HepG2 (cell line): ENCODE data around the gene NOTUM. TPM values are rescaled to one million over a fixed set of nuclear protein-coding genes. Genes with fewer than 3 reads are reported as not detected.
A peak's percentile ranks its signal among the peaks of the same experiment; 100 is the strongest.

Experiments
- FOXC1 ChIP-seq: sonication (generic); formaldehyde crosslinking; IDR thresholded peaks from 2 replicates; pipeline ENCODE4 v1.8.0; 2022; ENCODE audit warnings: mild to moderate bottlenecking, missing genetic modification reagents, borderline replicate concordance
- IKZF4 ChIP-seq: sonication (generic); formaldehyde crosslinking; IDR thresholded peaks from 2 replicates; pipeline ENCODE4 v1.5.1; 2020; ENCODE audit warnings: borderline replicate concordance, mild to moderate bottlenecking, low read depth, missing genetic modification reagents; ENCODE audit errors: not compliant biosample characterization
- PTBP1 ChIP-seq: fragments of 200-400 bp; formaldehyde crosslinking; IDR thresholded peaks from 2 replicates; pipeline ENCODE4 v1.6.1; 2018; ENCODE audit warnings: low read length, low read depth; ENCODE audit not compliant: poor library complexity, severe bottlenecking
- REL ChIP-seq: sonication (generic); formaldehyde crosslinking; conservative IDR thresholded peaks from 2 replicates; pipeline ENCODE4 v1.8.0; 2022; ENCODE audit warnings: mild to moderate bottlenecking, missing genetic modification reagents, moderate library complexity
- SNAPC2 ChIP-seq: sonication (generic); formaldehyde crosslinking; IDR thresholded peaks from 2 replicates; pipeline ENCODE4 v1.8.1; 2022; ENCODE audit warnings: mild to moderate bottlenecking, missing genetic modification reagents
- SOX5 ChIP-seq: IDR thresholded peaks from 2 replicates; pipeline ENCODE4 v1.6.1; 2016; ENCODE audit warnings: borderline replicate concordance
- ZBTB7A ChIP-seq: sonication (generic); formaldehyde crosslinking; IDR thresholded peaks from 2 replicates; pipeline ENCODE4 v1.8.0; 2022; ENCODE audit warnings: mild to moderate bottlenecking, missing genetic modification reagents
- ZNF121 ChIP-seq: sonication (generic); formaldehyde crosslinking; IDR thresholded peaks from 2 replicates; pipeline ENCODE4 v1.5.0; 2020; ENCODE audit warnings: mild to moderate bottlenecking, missing genetic modification reagents
- ZNF382 ChIP-seq: sonication (generic); formaldehyde crosslinking; IDR thresholded peaks from 2 replicates; pipeline ENCODE4 v1.5.0; 2020; ENCODE audit warnings: missing genetic modification reagents, mild to moderate bottlenecking, borderline replicate concordance
- ZNF430 ChIP-seq: sonication (generic); formaldehyde crosslinking; IDR thresholded peaks from 2 replicates; pipeline ENCODE4 v1.9.0; 2021; ENCODE audit warnings: mild to moderate bottlenecking, missing genetic modification reagents
- ZNF616 ChIP-seq: sonication (generic); formaldehyde crosslinking; IDR thresholded peaks from 2 replicates; pipeline ENCODE4 v1.5.0; 2020; ENCODE audit warnings: low read depth, mild to moderate bottlenecking, missing genetic modification reagents
- ZNF724P ChIP-seq: sonication (generic); formaldehyde crosslinking; IDR thresholded peaks from 2 replicates; pipeline ENCODE4 v1.8.0; 2022; ENCODE audit warnings: missing genetic modification reagents, borderline replicate concordance
- polyA plus RNA-seq, 8 experiments: library from polyadenylated mRNA; depleted of rRNA in 3 of 8; stranded (reverse) in 7 of 8; unstranded in 1 of 8; fragments of >200 nt; fragmentation: Illumina TruSeq in 4 of 8; extraction: Trizol in 4 of 8; gene quantifications; 2 replicates each; pipeline versions ENCODE4 v1.2.1 to v1.2.3, GENCODE V29; 2011 to 2016; ENCODE audit warnings: low read depth in 4 of 8, missing spikeins in 1 of 8, mixed read lengths in 1 of 8; ENCODE audit not compliant: insufficient read depth in 1 of 8
- total RNA-seq, 5 experiments: library from RNA; depleted of rRNA; stranded (reverse); fragments of >200 nt; fragmentation: Illumina TruSeq; extraction: Trizol; gene quantifications; 2 replicates each; pipeline ENCODE4 v1.2.3, GENCODE V29; 2016; ENCODE audit warnings: low read depth in 1 of 5
- TF ChIP-seq, protein P1 (sequence below): sonication (generic); formaldehyde crosslinking; IDR thresholded peaks from 2 replicates; pipeline ENCODE4 v1.4.0; 2020; ENCODE audit warnings: missing genetic modification reagents
- TF ChIP-seq, protein P2 (sequence below): sonication (generic); formaldehyde crosslinking; IDR thresholded peaks from 2 replicates; pipeline ENCODE4 v1.5.0; 2020; ENCODE audit warnings: missing genetic modification reagents
- TF ChIP-seq, protein P3 (sequence below): sonication (generic); formaldehyde crosslinking; IDR thresholded peaks from 2 replicates; pipeline ENCODE4 v1.4.0; 2020; ENCODE audit warnings: missing genetic modification reagents
- TF ChIP-seq, protein P4 (sequence below): sonication (generic); formaldehyde crosslinking; IDR thresholded peaks from 2 replicates; pipeline ENCODE4 v1.4.0; 2020; ENCODE audit warnings: missing genetic modification reagents, borderline replicate concordance
- TF ChIP-seq, protein P5 (sequence below): fragments of 450-650 bp; IDR thresholded peaks from 2 replicates; pipeline ENCODE4 v1.6.1; 2017; ENCODE audit warnings: mild to moderate bottlenecking
- TF ChIP-seq, protein P6 (sequence below): sonication (generic); formaldehyde crosslinking; IDR thresholded peaks from 2 replicates; pipeline ENCODE4 v1.4.0; 2020; ENCODE audit warnings: low read depth, mild to moderate bottlenecking, missing genetic modification reagents

NOTUM gene
- total and polyA plus RNA-seq, 2 of the 13 experiments (the other 11 are each of a cell fraction or from before 2014, with no cell fraction given): 150 to 160 TPM

DNA sequence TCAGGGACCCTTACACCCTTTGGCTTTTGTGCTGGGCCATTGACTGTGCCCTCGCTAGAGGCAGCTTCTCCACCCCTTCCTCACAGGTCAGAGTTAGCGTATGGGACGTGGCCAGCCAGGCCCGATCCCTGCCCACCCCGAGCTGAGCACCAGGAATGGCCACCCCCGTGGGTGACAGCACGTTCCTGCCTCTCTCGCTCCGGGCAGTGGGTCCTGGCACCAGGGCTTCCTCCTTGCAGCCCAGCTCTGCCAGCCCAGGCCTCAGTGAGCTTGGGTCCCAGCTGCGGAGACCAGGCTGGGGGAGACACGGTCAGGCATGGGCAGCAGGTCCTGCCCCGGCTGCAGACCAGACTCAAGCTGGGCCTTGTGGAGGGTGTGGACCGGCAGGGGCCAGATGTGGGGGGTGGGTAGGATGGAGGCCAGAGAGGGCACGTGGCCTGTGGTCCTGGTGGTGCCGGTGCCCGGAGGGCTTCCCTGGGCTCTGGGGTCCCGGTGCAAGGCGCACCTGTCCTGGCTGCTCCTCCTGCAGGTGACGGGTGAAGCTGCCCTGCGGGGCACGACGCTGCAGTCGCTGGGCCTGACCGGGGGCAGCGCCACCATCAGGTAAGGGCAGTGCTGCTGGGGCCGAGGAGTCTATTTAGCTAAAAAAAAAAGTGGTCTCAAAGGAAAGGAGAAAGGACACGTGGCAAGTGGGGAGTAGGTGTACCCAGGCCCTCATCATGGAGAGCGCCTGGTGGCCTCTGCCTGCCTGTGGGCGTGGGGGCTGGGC, 34.7 kb upstream of the NOTUM start (continued):
- TF ChIP-seq, protein P1, sequence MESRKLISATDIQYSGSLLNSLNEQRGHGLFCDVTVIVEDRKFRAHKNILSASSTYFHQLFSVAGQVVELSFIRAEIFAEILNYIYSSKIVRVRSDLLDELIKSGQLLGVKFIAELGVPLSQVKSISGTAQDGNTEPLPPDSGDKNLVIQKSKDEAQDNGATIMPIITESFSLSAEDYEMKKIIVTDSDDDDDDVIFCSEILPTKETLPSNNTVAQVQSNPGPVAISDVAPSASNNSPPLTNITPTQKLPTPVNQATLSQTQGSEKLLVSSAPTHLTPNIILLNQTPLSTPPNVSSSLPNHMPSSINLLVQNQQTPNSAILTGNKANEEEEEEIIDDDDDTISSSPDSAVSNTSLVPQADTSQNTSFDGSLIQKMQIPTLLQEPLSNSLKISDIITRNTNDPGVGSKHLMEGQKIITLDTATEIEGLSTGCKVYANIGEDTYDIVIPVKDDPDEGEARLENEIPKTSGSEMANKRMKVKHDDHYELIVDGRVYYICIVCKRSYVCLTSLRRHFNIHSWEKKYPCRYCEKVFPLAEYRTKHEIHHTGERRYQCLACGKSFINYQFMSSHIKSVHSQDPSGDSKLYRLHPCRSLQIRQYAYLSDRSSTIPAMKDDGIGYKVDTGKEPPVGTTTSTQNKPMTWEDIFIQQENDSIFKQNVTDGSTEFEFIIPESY (CRISPR knock-in tag): peak; percentile 99
- TF ChIP-seq, protein P2, sequence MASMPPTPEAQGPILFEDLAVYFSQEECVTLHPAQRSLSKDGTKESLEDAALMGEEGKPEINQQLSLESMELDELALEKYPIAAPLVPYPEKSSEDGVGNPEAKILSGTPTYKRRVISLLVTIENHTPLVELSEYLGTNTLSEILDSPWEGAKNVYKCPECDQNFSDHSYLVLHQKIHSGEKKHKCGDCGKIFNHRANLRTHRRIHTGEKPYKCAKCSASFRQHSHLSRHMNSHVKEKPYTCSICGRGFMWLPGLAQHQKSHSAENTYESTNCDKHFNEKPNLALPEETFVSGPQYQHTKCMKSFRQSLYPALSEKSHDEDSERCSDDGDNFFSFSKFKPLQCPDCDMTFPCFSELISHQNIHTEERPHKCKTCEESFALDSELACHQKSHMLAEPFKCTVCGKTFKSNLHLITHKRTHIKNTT (CRISPR knock-in tag): no peak
- TF ChIP-seq FOXC1 (peak; percentile 78), ZBTB7A (CRISPR knock-in tag) (peak; percentile 62), ZNF121 (CRISPR knock-in tag) (peak; percentile 30; the same call in 1 of the 2 replicates), PTBP1 (no peak), ZNF724P (CRISPR knock-in tag) (peak; percentile 59; the same call in 1 of the 2 replicates), ZNF616 (CRISPR knock-in tag) (no peak; the same call in 1 of the 2 replicates), ZNF382 (CRISPR knock-in tag) (no peak), REL (CRISPR knock-in tag) (no peak), IKZF4 (CRISPR knock-in tag) (peak; percentile 29), SOX5 (CRISPR knock-in tag) (no peak), SNAPC2 (CRISPR knock-in tag) (no peak), ZNF430 (CRISPR knock-in tag) (peak; percentile 35; the same call in 1 of the 2 replicates)
- TF ChIP-seq, protein P3, sequence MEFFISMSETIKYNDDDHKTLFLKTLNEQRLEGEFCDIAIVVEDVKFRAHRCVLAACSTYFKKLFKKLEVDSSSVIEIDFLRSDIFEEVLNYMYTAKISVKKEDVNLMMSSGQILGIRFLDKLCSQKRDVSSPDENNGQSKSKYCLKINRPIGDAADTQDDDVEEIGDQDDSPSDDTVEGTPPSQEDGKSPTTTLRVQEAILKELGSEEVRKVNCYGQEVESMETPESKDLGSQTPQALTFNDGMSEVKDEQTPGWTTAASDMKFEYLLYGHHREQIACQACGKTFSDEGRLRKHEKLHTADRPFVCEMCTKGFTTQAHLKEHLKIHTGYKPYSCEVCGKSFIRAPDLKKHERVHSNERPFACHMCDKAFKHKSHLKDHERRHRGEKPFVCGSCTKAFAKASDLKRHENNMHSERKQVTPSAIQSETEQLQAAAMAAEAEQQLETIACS (CRISPR knock-in tag): no peak
- TF ChIP-seq, protein P4, sequence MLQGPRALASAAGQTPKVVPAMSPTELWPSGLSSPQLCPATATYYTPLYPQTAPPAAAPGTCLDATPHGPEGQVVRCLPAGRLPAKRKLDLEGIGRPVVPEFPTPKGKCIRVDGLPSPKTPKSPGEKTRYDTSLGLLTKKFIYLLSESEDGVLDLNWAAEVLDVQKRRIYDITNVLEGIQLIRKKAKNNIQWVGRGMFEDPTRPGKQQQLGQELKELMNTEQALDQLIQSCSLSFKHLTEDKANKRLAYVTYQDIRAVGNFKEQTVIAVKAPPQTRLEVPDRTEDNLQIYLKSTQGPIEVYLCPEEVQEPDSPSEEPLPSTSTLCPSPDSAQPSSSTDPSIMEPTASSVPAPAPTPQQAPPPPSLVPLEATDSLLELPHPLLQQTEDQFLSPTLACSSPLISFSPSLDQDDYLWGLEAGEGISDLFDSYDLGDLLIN (CRISPR knock-in tag): no peak
- TF ChIP-seq, protein P5, sequence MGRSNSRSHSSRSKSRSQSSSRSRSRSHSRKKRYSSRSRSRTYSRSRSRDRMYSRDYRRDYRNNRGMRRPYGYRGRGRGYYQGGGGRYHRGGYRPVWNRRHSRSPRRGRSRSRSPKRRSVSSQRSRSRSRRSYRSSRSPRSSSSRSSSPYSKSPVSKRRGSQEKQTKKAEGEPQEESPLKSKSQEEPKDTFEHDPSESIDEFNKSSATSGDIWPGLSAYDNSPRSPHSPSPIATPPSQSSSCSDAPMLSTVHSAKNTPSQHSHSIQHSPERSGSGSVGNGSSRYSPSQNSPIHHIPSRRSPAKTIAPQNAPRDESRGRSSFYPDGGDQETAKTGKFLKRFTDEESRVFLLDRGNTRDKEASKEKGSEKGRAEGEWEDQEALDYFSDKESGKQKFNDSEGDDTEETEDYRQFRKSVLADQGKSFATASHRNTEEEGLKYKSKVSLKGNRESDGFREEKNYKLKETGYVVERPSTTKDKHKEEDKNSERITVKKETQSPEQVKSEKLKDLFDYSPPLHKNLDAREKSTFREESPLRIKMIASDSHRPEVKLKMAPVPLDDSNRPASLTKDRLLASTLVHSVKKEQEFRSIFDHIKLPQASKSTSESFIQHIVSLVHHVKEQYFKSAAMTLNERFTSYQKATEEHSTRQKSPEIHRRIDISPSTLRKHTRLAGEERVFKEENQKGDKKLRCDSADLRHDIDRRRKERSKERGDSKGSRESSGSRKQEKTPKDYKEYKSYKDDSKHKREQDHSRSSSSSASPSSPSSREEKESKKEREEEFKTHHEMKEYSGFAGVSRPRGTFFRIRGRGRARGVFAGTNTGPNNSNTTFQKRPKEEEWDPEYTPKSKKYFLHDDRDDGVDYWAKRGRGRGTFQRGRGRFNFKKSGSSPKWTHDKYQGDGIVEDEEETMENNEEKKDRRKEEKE: no peak
- TF ChIP-seq, protein P6, sequence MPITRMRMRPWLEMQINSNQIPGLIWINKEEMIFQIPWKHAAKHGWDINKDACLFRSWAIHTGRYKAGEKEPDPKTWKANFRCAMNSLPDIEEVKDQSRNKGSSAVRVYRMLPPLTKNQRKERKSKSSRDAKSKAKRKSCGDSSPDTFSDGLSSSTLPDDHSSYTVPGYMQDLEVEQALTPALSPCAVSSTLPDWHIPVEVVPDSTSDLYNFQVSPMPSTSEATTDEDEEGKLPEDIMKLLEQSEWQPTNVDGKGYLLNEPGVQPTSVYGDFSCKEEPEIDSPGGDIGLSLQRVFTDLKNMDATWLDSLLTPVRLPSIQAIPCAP (CRISPR knock-in tag): 0 out of 2 replicates have a peak, but pooled peaks have one; percentile 16
